Measurements from ENCODE around the gene AGPAT3.

AGPAT3 gene

DNA sequence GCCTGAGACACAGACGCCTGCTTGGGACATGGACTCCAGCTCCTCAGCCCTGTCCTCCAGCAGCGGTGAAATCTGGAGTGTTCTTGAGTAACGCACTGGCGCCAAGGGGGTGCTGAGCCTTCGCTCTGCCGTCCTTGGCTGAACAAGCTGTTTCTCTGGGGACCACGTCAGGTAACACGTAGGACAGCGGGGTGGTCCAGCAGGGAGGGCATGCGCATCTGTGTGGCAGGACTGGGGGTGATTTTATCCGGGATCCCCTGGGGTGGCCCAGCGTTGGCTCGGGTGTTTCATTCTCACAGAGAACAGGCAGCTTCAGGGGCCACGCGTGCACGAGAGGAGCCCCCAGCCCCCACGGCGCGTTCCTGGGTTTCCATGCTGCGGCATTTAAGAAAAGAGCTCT is 61.2 kb downstream of the AGPAT3 start:
- DNase-seq, result no peak

DNA sequence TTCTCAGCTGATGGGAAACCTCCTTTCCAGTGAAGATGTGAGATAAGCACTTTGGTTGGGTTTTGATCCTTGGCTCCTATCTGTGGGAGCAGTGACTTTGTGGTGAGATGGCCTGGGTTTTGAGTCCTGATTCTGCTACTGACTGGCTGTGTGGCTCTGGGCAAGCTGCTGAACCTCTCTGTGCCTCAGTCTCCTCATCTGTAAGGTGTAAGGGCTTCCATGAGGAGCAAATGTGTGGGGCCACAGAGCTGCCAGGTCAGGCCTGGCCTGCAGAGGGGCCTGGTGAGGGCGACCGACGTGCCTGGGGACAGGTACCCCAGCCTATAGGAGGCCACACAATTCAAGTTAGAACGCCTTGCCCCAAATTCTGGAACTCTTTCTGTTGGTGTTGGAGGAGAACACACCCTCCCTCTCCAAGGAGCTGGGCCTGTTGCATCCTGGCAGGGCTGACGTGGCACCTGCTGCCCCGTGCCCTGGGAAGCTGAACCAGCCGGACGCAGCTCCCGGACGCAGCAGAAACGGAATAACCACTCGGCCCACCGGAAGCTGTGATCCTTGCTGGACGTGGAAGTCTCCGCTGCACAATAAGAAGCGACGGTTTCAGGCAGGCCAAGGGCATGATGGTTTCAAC is 62.7 kb downstream of the AGPAT3 start:
- DNase-seq, result no peak

DNA sequence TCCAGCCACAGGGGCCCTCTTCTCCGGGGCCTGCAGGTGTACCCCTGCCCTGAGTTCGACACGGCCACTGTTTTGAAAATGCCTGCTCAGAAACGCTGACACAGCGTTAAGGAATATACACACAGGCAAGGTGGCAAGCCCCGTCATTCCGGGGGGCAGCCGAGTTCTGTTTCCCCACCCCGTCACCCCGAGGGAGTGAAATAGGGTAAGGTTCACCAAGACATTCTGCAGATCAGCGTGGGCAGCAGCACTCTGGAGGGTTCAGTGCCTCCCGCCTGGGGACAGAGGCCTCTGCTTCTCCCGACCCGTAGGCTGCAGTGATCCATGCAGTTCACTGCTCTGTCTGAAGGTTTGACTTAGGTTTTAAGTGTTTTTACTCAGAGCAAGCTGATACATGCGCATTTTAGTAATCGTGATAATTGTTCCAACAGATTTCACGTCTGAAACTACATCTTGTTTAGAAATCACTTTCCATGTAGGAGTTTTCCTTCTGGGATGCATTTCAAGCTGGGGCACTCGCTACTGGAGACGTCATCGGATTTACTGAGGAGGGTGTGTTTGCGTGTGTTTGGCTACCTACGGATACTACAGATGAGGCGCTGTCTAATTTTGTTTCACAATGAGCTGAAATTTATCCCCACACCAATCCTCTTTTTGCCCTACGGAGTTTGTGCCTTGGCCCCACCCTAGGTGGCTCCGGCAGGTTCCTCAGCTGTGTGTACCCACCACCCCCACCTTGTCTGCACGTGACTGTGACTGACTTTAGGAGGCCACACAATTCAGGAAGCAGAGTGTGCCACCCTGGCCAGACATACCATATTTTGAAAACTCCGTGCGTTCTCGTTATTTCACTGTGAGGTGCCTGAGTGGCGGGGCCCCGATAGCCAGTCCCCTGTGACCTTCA is 63.5 kb downstream of the AGPAT3 start:
- DNase-seq, result no peak

DNA sequence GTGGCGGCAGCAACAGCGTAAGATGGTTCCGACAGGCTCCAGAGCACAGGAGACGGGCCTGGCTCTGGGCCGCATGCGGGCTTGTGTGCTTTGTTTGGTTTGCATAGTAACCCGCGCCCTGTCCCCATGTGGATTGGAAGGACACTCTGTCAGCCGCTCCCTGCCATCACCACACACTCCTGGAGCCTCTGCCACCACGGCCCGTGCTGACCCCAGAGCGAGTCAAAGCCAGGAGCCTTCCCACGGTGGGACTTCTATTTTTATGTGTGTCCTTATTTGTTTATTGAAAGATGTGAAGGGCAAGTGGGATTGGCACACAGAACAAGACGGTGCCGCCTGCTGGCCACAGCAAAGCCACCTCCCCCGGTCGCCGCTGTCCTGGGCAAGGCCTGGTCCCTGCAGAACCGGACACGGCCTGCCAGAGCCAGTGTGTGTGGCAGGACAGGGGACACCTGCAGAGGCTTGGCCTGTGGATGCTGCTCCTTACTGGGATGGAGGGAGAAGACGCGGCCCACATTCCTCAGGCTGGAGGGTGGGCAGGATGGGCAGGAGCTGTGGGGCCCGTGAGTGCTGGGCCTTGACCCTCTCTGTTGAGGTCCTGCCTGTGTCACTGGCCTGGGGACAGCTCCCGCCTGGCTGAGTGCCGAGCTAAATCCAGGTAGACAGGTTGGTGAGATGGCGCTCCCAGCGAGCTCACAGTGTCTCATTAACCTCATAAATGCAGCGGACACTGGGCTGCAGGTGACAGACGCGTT is 64.4 kb downstream of the AGPAT3 start:
- no peak for DNase-seq

DNA sequence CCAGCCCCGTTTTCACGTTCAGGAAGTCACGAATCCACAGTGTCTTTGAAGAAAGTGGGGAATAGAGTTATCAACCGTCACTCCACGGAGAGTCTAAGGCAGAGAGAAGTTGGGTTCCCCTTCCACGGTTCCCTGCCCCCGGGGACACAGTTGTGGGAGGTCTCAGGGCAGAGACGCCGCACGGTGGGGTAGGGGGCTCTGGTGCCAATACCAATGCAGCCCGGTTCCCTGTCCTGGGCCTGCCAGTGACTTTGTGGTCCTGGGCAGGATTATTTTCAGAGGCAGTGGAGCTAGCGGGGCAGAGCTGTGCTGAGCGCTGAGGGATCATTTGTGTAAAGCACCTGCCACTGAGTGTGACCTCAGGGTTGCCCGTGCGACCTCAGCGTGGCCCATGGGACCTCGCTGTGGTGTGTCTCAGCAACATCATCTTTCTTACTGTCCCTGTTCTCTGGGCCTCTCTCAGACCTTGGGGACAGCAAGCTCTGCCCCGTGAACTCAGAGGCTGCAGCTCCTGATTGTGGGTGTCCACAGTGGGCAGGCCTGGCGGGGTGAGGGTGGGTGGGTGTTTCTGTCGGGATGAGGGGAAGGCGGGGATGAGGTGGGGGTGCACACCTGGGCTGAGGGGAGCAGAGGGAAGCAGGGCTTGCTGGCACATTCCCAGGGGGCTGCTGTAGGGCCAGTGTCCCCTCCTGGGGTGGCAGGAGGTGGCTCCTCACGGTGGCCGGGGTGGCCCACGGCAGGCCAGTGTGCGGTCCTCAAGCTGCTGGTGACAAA is 65.2 kb downstream of the AGPAT3 start:
- DNase-seq, result no peak

DNA sequence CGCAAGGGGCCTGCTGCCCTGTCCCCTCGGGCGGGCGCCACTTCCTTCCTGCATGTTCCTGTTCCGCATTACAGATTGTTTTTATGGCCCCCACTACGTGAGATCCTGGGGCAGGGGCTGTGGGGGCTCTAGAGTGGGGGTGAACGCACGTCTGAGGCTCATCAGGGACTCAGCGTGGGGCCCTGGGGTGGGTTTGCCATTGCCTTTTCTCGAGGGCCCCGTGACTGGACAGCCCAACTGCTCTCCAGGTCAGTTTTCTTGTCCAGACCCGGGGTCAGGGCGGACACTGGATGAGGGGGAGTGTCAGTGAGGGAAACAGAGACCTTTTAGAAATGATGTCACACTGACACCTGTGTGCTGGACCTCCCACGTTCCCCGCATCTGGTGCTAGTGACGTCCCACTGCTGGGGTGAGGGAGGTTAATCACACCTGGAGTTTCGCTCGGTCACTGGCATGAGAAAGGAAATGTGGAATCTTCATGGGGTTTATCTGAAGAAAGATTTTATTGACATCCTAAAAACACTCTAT is 65.9 kb downstream of the AGPAT3 start:
- DNase-seq, result no peak

DNA sequence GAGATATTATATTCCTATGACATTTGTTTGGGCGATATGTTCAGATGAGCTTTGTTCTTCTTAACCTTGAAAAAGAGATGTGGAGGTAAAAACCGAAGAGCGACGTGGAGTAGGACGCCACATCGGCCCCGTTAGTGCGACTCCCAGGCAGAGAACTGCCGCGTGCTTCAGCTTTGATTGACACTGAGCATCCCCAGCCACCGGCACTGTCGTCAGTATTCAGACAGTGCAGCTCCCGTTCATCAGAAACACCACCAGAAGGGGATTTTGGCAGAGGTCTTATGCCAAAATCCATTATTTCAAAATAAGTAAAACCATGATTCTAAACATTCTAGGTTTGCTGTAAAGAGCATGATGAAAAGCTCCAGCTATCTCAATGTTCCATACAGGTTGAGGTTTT is 66.5 kb downstream of the AGPAT3 start:
- no peak for DNase-seq

DNA sequence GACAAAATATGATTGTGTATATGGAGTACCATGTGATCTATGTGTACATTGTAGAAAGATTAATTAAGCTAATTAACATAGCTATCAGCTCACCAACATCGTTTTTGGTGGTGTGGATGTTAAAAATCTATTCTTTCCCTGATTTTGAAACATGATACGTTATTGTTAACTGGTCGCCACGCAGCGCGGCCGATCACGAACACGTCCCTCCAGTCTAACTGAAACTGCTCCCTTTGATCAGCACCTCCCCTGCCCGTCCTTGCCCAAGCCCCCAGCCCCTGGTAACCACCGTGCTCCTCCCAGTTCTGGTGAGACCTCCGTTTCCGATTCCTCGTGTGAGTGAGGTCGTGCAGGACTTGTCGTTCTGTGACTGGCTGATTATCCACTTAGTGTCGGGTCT is 67.0 kb downstream of the AGPAT3 start:
- DNase-seq, result no peak

DNA sequence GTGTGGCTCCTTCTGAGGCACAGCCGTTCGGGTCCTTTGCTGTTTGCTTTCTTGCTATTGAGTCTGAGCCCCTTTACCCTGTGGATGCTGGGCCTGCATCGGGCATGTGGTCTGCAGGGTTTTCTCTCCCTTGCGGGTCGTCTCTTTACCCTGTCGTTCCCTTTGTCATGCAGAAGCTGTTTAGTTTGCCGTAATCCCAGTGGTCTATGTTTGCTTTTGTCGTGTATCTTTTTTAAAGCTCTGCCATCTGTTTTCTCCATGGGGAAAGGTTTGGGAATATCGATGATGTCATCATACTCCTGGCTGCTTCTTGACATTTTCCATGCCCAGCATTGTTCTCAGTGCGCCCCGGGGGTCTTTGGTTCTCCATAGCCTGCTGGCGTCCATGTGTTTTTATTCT is 68.2 kb downstream of the AGPAT3 start:
- DNase-seq, result no peak

DNA sequence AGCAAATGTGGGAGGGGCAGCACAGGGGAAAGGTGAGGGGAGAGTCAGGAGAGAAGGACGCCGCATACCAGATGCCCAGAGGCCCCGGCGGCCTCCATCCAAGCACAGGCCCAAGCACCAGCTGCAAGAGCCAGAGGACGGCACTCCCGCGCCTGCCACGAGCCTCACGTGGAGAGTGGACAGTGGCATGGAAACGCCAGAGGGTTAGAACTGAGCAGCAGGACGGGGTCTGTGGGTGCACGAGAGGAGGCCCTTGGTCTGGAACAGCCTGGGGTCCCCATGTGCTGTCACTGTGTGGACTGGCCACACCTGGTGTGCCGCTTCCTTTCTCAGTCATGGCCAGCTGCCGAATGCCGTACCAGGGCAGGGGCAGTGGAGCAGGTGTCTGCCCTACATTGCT is 68.7 kb downstream of the AGPAT3 start:
- DNase-seq, result no peak

DNA sequence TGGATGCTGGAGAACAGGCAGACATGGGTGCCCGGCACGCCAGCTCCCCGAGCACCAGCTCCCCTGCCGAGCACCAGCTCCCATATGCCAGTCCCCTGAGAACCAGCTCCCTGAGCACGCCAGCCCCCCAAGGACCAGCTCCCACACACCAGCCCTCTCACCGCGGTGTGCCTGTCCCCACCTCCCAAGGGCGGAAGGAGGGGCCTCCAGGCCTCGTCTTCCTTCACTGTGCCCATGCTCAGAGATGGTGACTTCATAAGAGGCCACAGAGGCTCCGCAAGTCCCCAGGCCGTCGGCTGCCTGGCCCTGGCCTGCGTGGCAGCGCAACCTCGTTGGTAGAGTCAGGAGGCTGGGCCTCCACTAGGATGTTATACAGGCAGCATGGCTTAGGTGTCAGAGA is 69.1 kb downstream of the AGPAT3 start:
- DNase-seq, result no peak

DNA sequence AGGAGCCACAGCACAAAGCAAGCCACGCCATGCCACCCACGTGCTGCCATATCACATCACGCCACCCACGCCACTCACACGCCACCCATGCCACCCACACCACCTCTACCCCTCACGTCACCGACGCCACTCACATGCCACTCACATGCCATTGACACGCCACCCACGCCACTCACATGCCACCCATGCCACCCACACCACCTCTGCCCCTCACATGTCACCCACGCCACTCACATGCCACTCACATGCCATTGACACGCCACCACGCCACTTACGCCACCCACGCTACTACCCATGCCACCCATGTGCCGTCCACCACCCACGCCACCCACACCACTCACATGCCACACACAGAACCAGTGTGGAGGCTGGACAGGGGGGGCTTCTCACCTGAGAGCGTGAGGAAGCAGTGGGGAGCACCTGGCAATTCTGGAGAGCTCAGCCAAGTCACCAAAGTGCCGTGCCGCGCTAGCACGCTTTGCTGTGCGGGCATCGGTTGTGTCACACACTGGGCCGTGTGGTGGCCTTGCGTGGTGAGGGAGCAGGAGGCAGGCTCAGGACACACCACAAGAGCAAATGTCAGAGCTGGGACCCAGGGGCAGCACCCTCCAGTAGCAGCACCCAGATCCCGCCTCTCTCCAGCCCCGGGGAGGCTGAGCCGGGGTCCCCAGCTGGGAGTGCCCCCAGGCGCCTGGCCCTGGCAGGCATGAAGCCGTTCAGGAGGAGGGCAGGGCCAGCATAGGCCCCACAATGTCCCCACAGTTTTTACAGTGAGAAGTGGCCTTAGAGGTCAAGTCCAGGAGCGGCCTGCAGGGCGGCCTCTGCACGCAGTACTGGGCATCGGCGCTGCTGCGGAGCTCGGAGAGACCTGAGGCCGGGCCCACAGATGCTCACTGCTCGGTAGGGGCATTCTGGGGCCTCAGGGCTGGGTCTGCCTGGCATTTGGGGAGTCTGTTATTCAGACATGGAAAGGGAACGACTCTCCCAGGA is 70.0 kb downstream of the AGPAT3 start:
- no peak for DNase-seq

DNA sequence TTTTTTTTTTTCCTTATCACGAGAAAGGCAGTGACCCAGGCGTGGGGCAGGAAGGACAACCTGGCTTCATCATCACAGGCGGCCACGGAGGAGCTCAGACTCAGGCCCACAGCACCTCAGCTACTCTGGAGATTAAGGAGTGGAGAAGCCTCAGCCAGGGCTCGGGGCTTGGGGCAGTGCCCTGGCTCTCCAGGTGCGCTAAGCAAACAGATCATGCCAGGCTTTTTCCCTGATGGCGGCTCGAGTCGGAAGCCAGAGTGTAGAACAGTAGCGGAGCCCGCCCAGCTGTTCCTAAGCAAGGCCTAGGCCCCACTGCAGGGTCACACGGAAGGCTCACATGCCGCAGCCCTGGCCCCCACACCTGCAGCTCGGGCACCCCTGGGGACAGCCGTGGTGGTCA is 70.7 kb downstream of the AGPAT3 start:
- DNase-seq, result no peak

DNA sequence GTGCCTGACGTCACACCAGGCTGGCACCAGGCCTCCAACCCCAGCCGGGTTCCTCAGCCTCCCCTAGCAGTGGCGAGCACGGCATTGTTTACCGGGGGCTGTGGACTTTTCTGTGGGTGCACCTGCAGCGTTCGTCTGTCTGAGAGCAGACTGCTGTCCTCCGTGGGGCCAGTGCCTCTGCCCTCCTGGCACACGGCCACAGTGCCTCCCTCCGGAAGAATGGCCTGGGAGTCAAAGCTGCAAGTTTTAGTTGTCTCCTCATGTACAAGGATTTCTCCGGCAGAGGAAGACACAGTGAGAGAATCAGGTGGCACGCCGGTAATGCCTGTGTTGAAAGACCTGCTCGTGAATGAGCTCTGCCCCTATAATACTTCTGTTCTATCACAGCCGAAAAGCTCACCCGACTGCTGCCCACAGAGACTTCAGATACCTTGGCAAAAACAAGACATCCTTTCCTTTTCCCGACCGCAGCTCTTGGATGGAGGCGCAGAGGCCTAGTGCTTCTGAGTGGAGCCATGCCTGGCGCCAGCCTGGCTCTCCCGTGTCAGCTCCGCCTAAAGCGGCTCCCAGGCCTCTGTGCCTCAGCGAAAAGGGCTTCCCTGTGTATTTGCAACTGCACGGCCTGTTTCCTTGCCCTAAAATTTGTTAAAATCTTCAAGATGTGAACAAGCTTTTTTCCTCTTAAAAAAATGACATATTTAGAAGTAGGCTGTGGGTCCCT is 71.4 kb downstream of the AGPAT3 start:
- no peak for DNase-seq

DNA sequence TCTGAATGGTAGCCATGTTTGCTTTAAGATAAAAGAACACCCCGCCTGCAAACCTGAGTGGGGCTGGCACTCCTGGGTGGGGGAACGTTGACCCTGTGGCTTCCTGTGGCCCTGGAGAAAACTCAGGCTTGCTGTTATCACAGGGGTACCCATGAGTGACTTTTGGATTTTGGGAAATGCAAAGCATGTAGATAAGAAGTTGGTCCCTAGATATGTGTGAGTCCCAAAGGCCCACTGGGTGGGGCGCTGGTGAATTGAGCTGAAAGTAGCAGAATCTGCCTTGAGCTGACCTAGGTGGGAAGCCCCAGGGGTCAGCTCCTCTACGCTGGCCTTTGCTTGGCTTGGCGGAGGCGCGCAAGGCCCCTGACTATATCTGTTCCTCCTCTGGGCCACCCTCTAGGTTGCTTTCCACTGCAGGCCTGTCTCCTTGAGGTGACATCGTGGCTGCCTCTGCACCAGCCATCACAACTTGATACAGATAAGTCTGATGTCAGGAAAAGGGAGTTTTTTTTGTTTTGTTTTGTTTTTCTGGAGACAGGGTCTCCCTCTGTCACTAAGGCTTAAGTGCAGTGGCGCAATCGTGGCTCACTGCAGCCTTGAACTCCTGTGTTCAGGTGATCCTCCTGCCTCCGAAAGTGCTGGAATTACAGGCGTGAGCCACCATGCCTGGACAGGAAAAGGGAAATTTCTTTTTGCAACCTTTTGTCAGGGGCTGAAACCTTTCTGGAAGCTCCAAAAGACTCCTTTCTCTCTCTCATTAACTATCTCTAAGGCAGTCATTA is 72.2 kb downstream of the AGPAT3 start:
- no peak for DNase-seq

DNA sequence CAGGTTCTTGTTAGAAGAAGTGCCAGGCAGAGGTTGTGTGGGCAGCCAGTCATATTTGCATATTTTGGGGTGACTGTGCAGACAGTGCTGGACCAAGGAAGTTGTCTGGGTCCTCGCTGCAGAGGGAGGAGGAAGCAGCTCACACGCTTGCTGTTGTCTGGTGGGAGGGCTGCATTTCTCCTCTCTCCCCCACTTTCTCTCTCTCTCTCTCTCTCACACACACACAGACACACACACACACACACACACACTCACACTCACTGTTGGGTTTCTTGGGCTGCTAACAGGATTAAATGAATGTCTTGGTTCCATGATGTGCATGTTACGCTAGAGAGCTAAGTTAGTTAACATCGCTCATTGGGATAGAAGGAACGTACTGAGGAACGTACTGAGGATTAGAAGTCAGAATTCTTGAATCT is 72.9 kb downstream of the AGPAT3 start:
- no peak for DNase-seq

DNA sequence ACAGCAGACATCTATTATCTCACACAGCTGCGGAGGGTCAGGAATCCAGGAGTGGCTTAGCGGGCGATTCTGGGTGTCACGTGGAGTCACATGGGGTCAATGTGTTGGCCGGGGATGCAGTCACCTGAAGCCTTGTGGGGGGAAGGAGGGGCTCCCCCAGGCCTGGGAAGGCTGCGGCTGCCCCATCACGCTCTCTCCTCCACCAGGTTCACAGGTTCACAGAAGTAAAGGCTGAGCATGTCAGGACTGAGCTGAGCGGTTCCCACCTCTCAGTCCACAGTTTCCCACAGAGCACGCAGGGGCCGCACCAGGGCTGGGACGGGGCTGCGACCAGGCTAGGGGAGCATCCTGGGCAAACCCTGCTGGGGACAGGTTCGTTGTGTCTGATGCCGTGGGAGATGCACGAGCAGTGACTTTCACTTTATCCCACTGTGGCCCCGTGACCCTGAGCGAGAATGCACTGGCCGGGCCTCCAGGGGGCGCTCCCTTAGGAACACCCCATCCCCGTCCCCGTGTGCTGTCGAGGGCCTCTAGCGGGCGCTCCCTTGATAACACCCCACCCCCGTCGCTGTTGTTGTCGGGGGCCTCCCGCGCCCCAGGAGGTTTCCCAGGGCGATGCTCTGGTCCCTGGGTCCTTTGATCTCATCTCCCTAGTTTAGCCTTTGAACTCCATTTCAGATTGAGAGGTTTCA is 73.9 kb downstream of the AGPAT3 start:
- peak; percentile 89 for DNase-seq

DNA sequence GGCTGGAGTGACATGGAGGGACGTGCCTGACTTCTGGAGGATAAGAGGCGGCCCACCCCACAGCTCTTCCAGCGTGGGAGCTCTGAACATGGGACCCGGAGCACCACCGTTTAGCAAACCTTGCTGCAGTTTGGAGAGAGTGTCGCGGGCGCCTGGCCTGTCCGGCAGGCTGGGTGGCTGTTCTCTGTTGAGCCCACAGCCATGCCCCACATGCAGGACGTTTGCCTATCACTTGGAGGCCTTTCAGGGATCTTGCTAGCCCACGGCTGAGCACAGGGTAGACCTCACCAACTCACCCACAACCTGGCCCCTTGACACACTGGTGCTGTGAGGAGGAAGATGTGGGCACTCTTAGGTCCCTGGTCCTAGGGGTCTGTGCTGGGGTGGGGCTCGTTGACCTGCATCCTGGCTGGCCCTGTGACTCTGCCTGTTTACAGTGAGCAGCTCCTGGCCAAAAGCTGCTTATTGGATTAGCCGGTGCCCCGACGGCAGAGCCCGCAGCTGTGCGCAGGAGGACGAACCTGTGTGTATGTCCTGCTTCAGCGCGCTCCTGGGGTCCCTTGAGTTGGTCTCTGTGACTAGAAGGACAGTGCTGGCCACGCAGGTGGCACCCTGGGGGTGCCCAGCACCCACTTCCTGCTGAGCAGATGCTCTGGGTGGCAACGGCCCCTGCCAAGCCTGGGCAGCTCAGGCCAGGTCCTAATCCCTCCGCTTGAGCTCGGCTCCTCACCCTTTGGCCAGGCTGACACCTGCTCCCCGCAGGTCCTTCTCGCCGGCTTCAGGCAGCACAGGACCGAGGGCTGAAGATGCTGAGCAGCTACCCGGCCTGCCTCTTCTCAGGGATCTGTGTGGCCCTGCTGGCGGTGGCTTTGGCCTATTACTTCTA is 74.7 kb downstream of the AGPAT3 start:
- DNase-seq, result no peak

All from activated CD4-positive, alpha-beta T cell treated with anti-CD3 and anti-CD28 coated beads, Interleukin-2, amount 50 U/mL, for 4 hours (primary cell).